ENCODE measurements around the gene ITPR2.

DNA sequence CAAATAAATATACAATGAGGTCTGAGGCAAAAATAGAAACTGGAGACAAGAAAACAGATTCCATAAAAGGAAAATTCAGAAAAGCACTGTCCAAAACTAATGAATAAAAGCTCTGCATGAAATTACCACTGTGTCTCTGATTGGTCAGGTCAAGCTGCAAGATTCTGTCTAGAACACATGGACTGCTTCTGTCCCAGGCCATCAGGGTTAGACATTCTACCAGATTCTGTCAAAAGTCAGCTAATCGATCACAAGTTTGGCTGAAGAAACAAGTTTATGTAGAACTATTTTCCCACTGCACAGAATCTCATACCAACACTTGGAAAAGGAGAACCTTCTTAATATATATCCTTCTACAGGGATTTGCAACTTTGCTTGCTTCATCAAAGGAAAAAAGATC, 223.0 kb downstream of the ITPR2 start:
- TF ChIP-seq, protein P1, sequence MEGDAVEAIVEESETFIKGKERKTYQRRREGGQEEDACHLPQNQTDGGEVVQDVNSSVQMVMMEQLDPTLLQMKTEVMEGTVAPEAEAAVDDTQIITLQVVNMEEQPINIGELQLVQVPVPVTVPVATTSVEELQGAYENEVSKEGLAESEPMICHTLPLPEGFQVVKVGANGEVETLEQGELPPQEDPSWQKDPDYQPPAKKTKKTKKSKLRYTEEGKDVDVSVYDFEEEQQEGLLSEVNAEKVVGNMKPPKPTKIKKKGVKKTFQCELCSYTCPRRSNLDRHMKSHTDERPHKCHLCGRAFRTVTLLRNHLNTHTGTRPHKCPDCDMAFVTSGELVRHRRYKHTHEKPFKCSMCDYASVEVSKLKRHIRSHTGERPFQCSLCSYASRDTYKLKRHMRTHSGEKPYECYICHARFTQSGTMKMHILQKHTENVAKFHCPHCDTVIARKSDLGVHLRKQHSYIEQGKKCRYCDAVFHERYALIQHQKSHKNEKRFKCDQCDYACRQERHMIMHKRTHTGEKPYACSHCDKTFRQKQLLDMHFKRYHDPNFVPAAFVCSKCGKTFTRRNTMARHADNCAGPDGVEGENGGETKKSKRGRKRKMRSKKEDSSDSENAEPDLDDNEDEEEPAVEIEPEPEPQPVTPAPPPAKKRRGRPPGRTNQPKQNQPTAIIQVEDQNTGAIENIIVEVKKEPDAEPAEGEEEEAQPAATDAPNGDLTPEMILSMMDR (conservative IDR thresholded peaks at IDR 0.05; ENCODE audit: low read depth, low read length), result no peak
- TF ChIP-seq EZH2phosphoT487 (IDR thresholded peaks at IDR 0.05; ENCODE audit: borderline replicate concordance, low read length) (no peak), EZH2 (IDR thresholded peaks at IDR 0.05; ENCODE audit: low read length, unreplicated experiment) (no peak)

Measured in PC-3 (cell line).